GM18873 (cell line): ENCODE data around the gene ASPN.

Experiments used
- ATAC-seq: cut with Tn5 transposase; IDR thresholded peaks from one replicate; pipeline ENCODE4 v1.9.1; 2021; ENCODE audit warnings: mild to moderate bottlenecking, moderate library complexity, moderate number of reproducible peaks; ENCODE audit not compliant: unreplicated experiment, low FRiP score

The ASPN gene

DNA sequence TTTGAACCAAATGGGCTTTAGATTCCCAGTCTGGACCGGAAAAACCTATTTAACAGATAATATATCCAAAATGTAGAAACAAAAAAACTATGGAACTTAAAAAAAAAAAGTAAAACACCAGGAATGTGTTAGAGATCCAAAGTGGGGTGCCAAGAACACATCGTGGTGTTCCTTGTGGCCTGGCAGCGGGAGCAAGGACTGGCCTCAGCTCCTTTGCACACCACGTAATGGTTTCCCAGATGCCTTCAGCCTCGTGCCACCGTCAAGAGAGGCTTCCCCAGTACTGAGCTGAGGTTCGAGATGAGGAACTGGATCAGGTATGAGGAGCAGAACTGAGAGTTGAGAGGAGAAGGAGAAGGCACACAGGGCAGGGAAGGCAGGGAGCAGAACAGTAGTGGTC is 3.5 kb downstream of the ASPN start:
- no peak for ATAC-seq

DNA sequence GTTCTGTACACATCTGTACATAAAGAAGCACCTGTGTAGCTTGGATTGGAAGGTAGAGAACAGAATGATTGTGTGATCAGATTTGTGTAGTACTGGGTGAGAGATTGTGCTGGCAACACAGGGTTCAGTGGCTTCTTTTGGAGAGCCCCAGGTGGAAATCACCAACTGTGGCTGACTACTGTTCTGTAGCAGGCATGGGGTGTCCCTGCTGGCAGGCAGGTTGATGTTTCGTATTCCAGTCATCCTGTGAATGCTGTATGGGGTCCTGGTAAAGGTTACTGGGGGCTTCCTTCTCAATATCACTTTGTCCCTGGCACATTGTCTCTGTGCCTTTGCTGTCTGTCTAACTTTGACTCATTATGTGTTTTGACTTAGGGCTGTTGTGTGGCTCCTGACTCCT is 5.3 kb downstream of the ASPN start:
- ATAC-seq: no peak

DNA sequence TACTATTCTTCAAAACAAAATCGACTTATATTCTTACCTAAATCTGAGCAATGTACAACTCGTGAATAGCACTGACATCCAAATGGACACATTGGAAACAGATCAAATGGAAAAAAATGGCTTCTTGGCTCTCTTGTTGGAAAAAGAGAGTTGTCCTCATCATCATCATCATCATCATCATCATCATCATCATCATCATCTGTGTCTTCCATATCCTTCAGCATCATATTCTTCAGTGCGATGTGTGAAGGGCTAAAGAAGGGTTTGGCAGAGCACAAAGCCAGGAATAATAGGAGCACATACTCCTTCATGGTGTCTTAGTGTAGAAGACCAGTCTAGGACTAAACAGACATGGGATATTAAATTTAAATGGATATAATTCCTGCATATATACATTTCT is 7.7 kb downstream of the ASPN start:
- no peak for ATAC-seq

DNA sequence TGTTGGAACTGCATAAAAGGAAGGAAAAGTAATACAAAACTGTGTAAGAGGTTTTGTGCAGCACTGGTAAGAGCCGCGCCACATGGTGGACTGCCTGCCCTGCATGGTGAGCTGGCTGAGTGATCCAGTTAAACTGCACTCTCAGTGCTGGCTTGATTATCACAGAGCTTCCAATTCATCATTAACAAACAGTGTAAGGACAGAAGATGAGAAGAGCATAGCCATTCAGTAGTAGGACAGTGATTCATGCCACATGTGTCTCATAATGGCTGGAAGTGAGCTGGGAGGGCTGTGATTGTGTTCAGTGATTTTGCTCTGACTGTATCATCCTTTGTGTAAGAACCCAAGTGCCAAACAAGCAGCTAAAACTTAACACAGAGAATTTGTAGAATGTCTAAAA is 14.1 kb downstream of the ASPN start:
- no peak for ATAC-seq

DNA sequence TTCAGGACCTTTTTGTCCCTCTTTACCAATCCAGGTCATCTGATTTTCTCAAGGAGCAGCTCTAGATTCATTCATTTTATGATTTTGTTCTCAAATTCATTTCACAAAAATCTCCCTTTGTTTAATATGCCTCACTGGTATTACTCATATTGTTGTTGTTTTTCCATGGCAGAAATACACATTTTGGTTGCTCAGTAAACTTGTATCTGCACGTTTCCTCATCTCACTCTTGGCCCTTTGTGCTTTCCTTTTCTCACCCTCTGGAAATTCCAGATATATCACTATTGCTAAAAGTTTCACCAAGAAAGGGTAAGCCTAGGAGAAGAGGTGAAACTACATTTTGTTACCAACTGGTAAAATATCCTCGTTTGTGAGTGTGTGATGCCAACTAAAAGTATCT is 14.8 kb downstream of the ASPN start:
- ATAC-seq: no peak

DNA sequence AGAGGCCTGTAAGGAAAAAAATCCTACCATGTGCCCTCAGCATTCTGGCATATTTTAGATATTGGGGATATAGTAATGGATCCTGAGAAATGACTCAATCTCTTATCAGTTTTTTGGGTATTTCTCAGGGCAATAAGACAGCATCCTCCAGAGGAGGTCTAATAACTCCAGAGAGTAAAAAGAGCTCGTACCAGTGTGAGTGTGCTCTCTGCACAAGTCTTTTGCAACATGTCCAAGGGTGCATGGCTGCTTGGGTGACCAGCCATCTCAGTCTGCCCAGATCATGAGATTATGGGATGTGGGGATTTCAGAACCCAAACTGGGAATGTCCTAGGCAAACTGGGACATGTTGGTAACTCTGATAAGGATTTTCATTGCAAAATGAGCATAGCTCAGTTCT is 15.3 kb downstream of the ASPN start:
- no peak for ATAC-seq

DNA sequence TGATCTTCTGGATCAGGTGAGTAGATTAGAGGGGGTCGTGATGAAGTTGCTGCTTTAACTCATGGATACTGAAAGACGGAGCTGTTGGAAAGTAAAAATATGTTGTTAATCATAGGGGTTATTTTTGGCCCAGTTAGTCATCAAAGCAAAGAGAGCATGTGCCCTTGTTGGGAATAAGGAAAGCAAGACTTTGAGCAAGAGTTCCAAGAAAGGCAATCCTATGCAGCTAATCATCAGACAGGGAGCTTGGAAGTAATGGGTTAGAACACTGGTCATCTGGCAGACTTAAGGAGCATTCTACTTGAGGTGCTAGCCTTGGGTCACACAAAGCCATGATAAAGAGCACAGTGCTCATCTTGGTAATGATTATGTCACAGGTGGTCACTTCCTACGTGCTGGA is 18.3 kb downstream of the ASPN start:
- no peak for ATAC-seq

DNA sequence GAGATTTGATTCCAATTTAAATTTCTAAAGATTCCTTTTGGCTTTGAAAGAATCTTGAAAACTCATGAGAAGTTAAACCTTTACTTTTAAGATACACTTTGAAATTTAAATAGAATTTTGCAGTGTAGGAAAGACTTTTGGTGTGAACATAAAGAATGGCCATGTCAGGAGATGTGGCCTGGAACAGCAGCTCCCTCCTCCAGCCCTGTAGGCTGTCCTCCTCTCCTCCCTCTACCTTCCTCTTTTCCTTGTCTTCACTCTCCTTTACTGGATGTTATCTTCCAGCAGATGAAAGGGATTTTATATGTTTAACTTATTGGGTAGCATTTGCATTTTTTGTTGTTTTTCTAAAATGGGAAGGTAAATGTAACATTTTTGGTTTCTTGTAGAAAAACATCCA is 18.9 kb downstream of the ASPN start:
- no peak for ATAC-seq

DNA sequence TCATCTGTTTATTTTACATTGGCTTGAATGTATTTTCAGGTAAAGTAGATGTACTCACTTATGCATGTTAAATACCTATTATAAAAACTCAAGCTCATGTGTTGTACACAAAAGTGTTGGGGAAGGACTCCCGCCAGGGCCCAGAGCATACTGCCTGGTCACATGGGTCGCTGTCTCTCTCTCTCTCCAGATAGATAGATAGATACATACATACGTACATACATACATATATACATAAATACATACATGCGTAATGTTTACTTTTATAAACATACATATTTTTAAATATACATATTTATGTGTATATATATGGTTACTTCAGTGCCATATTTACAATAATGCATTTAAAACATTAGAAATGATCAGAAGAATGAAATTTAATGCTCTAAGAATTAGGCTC is 24.7 kb downstream of the ASPN start:
- no peak for ATAC-seq

DNA sequence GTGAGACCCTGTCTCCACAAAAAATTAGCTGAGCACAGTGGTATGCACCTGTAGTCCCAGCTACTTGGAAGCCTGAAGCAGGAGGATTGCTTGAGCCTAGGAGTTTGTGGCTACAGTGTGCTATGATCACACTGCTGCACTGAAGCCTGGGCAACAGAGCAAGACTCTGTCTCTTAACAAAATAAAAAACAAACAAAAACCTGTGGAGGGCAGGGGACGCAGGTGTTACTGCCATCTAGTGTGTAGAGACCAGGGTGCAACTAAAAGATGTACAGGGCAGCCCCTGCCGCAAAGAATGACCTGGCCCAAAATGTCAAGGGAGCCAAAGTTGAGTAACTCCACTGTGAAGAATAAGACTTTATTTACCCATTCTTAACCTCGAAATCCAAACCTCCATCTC is 27.1 kb downstream of the ASPN start:
- no peak for ATAC-seq

DNA sequence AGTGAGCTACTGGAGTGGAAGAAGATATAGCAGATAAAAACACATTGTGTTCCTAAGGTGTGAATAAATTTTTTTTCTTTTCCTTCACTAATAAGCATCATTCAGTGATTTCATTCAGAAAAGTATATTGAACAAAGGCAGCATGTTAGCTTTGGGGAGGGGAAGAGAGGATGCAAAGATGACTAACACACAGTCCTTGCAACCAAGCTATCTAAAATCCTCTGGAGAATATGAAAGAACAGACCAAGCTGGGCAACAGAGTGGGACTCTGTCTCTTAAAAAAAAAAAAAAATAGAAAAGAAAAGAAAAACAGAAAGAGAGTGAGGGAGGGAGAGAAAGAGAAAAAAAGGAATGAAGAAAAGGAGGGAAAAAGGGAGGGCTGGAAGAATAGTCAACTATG is 35.8 kb downstream of the ASPN start:
- no peak for ATAC-seq

DNA sequence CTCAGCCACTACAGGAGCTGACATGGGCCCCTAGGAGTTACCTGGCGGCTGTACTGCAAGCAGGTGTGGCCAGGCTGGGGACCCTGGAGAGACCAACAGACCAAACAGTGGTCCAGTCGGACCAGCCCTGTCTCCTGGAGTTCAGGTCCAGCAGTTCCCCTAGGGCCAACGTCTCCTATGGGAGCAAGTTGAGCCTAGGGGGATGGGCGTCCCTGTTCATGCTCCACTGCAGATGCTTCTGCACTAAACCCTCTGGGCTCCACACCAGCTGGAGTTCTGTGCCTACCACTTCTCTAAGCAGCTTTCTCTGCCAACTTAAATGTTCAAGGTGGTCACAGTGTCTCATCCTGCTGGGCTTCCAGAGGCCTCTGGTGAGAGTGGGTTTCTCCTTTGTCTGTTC is 37.5 kb downstream of the ASPN start:
- no peak for ATAC-seq

DNA sequence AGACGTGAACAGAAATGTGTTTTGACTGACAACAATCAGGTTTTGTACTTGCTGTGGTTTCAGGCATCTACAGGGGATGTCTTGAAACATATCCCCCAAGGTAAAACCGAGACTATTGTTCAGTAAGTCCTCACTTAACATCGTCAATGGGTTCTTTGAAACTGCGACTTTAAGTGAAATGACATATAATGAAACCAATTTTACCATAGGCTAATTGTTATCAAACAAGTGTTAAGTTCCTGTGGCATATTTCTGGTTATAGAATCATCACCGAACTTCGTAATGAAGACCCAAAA is 41.6 kb downstream of the ASPN start:
- no peak for ATAC-seq

DNA sequence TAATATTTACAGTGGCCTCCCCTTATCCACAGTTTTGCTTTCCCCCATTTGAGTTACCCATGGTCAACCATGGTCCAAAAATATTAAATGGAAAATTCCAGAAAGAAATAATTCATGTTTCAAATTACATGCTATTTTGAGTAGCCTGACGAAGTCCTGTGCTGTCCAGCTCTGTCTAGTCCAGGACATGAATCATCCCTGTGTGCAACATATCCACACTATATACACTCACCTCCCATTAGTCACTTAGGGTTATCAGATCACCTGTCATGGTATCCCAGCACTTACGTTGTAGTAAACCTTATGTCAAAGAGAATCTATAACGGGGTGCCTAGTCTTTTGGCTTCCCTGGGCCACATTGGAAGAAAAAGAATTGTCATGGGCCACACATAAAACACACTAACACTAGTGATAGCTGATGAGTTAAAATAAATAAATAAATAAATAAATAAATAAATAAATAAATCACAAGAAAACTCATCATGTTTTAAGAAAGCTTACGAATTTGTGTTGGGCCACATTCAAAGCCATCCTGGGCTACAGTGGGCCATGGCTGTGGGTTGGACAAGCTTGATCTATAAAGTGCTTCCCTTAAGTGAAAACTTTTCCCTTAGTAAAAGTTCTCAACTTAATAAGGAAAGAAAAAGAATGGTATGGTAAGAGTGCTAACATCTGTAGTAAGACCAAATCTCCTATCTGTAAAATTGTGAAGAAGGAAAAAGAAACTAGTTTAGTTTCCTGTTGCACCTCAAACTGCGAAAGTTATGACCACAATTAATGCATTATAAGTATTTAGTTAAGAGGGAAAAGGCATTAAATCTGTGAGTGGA is 42.2 kb downstream of the ASPN start:
- no peak for ATAC-seq

DNA sequence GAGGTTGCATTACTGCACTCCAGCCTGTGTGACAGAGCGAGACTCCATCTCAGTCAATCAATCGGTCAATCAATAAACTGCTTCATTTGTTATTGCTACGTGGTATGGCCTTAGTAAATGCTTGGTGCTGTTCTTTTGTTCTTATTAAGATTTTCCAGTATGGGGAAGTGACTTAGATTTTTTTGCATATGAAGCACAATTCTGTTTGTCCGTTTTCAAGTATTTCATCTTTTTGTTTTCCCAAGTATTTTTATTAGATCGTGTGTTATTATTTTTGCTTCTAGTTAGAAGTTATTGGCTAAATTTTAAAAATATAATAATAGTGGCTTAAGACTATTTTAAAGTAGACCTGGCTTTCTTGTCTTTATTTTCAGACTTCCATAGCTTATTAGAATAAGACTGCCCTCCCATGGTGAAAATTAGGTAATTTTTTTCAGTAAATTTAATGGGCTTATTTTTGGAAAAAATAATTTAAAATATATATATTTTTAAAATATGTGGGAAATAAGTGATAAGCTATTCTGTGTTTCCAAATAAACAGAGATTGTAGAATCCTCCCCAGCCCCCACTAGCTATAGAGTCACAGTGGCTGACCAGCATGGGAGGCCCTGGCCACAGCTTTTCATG is 43.3 kb downstream of the ASPN start:
- no peak for ATAC-seq

DNA sequence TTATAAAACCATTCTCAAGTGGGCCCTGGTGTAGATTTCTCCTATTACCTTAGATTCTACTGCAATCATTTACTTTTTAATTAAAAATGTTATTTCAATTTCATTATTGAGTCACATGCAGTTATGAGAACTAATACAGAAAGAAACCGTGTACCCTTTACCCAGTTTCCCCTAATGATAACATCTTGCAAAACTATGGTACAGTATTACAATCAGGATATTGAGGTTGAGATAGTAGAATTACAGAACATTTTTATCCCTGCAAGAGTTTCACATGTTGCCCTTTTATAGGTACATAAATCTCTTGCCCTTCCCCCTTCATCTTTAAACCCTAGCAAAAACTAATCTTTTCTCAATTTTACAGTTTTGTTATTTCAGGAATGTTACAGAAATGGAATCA is 47.0 kb downstream of the ASPN start:
- no peak for ATAC-seq

DNA sequence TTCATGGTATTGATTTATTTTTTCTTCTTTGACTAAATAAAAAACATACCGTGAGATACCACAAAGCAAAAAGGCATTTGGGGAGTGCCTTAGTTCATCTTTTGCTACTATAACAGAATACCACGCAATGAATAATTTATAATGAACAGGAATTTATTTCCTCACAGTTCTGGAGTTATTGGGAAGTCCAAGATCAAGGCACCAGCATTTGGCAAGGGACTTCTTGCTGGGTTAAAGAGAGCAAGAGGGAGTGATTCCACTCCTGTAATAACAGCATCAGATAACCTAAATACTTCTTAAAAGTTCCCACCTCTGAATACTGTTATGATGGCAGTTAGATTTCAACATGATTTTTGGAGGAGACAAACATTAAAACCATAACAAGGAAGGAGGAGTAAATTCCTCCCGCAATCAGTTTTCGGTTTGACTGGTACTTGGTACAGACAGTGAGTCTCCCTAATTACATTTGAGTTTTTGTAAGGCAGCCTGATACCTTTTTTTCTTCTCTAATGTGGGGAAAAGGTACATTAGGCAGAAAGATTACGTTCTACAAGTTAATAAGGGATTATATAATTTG is 49.2 kb downstream of the ASPN start:
- no peak for ATAC-seq

DNA sequence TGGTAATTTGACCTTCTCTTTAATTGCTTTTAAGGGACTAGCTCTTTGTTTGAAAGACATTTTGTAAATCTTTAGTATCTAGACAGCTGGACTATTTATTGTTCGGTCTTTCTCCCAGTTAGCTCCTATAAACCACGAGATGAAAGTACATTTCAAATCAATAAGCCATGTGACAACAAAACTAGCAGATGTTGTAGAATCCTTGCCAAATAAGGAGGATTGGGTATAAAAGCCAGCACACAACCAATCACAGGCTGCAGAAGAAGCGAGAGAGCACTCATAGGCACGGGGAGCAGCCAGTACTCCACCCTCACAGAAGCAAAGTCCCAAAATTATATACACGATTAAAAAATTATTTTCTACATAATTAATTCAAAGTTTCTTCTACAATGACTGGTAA is 50.0 kb downstream of the ASPN start:
- no peak for ATAC-seq

DNA sequence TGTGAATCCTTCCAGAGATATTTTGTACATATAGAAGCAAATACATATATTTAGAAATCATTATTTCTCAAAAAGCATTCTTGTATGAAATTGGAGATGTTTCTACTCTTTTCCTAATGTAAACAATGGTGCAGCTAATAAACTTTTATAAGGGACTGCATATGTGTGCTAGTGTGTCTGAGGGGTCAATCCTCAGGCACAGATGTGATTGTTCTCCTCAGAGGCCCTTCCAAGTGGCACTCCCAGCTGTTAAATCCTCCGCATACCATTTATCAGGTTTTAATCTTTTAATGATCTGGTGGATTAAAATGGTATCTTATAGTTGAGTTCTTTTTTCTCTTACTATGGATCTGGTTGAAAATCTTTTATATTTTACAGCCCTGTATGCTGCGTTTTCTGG is 52.5 kb downstream of the ASPN start:
- ATAC-seq: no peak

DNA sequence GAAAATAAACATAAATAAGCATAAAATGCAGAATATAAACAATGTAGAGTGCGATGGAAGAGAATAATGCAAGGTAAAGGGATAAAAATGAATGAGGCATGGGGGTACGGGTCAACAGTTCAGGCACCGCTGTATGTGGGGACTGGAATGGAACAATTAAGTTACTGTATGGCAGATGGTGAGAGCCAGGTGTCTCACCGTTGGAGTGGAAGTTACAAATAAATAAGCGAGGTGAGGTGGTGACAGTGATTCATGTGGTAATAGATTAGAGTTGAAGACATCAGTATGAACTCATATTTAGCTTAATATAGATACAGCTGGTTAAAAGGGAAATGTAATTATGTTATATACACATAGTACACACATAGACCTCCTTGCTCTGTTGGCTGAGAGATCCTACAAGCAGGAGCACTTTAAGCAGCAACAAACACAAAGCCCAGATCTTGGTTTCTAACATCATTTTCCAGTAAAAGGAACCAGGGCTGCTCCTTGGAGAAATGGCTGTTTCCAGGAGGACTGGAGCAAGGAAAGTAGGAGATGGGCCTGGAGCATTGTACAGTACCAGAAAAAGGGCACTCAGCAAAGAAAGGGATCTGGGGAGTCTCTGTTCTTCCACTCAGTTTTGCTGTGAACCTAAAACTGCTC is 55.7 kb downstream of the ASPN start:
- ATAC-seq: no peak

DNA sequence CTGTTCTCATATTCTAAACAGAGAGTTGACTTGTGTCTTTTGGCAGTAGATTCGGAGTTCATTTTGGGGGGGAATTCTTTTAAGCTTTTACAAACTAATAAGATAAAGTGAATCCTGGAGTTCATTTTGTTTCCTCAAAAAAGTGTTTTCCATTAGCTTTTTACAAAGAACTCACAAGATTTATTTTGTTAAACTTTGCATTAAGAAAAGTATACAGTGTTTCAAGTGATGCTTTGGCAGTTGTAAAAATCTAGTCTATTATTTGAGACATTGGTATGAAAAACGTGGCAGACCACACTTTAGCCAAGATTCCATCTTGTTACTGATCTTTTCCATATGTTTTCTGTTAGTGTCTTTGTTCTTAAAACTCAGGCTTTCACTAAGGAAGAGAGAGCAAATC is 56.8 kb downstream of the ASPN start:
- no peak for ATAC-seq

DNA sequence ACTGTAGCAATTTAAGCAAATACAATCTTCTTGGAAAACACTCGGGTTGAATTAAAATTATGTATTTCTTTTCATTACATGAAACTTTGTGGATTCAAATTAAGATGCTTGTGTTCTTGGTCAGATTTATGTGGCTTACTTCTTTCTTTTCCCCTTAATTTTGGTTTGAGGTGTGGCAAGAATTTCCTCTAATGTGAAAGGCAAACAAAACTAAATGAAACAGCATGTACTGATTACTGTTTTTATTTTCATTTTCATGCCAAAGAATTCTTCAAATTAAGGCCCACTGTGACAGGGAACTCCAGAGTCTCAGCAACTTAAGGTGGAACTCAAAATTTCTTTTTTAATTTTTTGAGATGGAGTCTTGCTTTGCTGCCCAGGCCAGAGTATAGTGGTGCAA is 58.0 kb downstream of the ASPN start, which contains the start of gene OMD:
Gene OMD (minus strand): TSS at position 132 of the 400 bp plus-strand sequence. CDS start 6,913 bp downstream, outside the sequence.
- no peak for ATAC-seq
